Parathyroid adenoma (tissue), 2 donors: Measurements from ENCODE around the gene TRAM2.

Experiments used
- H2AFZ ChIP-seq: fragments of 300-600 bp; sonication (generic); one replicate; pipeline ENCODE4 v1.7.0; 2017; ENCODE audit warnings: antibody characterized with exemption, mild to moderate bottlenecking
- H3K27ac ChIP-seq: fragments of 300-600 bp; sonication (generic); one replicate; pipeline ENCODE4 v1.7.0; 2017
- H3K27me3 ChIP-seq: fragments of 300-600 bp; sonication (generic); one replicate; pipeline ENCODE4 v1.7.0; 2017; ENCODE audit warnings: low read length; ENCODE audit not compliant: control insufficient read depth, insufficient read depth
- H3K36me3 ChIP-seq: fragments of 300-600 bp; sonication (generic); one replicate; pipeline ENCODE4 v1.7.0; 2017; ENCODE audit warnings: low read length; ENCODE audit not compliant: control insufficient read depth, insufficient read depth
- H3K4me1 ChIP-seq: fragments of 300-600 bp; sonication (generic); one replicate; pipeline ENCODE4 v1.7.0; 2017; ENCODE audit warnings: control low read depth
- H3K4me2 ChIP-seq: fragments of 300-600 bp; sonication (generic); one replicate; pipeline ENCODE4 v1.7.0; 2017; ENCODE audit warnings: low read length
- H3K4me3 ChIP-seq: fragments of 300-600 bp; sonication (generic); one replicate; pipeline ENCODE4 v1.7.0; 2017; ENCODE audit warnings: low read depth, low read length
- H3K79me2 ChIP-seq: fragments of 300-600 bp; sonication (generic); one replicate; pipeline ENCODE4 v1.7.0; 2017; ENCODE audit warnings: control low read depth
- H3K9ac ChIP-seq: fragments of 300-600 bp; sonication (generic); one replicate; pipeline ENCODE4 v1.7.0; 2017; ENCODE audit warnings: mild to moderate bottlenecking
- H3K9me3 ChIP-seq: fragments of 300-600 bp; sonication (generic); one replicate; pipeline ENCODE4 v1.7.0; 2017; ENCODE audit warnings: low read length; ENCODE audit not compliant: control insufficient read depth
- TF ChIP-seq, protein P1 (sequence below): fragments of 300-600 bp; sonication (generic); IDR thresholded peaks from one replicate; pipeline ENCODE4 v1.7.0; 2017; ENCODE audit warnings: antibody characterized with exemption, mild to moderate bottlenecking
- donor health status: primary hyperparathyroidism.

The TRAM2 gene

DNA sequence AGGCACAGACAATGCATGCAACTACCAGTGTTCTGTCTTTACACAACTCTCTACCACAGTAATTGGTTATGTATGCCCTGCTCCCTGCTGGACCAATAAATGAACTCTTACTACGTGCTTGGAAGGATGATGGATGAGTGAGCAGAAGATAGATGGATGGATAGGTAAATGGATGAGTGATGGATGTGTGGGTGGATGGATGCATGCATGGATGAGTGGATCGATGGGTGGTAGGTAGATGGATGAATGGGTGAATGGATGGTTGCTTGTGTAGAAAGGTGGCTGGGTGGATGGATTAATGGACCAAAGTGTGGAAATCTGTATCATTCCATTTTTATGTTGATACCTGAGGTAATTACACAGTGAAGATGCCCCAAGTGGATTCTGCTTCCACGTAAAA, 10.1 kb upstream of the TRAM2 start:
- peaks cover 3% of the 10 kb centered on the region for H3K9me3 ChIP-seq
- no peak overlapping the region for H3K4me2 ChIP-seq
- H2AFZ ChIP-seq, result no peak overlapping the region
- H3K36me3 ChIP-seq, result no peaks in the 10 kb centered on the region
- no peak overlapping the region for H3K9ac ChIP-seq
- no peaks in the 10 kb centered on the region for H3K79me2 ChIP-seq
- H3K27ac ChIP-seq, result no peak overlapping the region
- TF ChIP-seq, protein P1, sequence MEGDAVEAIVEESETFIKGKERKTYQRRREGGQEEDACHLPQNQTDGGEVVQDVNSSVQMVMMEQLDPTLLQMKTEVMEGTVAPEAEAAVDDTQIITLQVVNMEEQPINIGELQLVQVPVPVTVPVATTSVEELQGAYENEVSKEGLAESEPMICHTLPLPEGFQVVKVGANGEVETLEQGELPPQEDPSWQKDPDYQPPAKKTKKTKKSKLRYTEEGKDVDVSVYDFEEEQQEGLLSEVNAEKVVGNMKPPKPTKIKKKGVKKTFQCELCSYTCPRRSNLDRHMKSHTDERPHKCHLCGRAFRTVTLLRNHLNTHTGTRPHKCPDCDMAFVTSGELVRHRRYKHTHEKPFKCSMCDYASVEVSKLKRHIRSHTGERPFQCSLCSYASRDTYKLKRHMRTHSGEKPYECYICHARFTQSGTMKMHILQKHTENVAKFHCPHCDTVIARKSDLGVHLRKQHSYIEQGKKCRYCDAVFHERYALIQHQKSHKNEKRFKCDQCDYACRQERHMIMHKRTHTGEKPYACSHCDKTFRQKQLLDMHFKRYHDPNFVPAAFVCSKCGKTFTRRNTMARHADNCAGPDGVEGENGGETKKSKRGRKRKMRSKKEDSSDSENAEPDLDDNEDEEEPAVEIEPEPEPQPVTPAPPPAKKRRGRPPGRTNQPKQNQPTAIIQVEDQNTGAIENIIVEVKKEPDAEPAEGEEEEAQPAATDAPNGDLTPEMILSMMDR, result no peak
- H3K27me3 ChIP-seq, result no peaks in the 10 kb centered on the region
- H3K4me1 ChIP-seq, result peaks cover 18% of the 10 kb centered on the region
- H3K4me3 ChIP-seq, result no peak overlapping the region

DNA sequence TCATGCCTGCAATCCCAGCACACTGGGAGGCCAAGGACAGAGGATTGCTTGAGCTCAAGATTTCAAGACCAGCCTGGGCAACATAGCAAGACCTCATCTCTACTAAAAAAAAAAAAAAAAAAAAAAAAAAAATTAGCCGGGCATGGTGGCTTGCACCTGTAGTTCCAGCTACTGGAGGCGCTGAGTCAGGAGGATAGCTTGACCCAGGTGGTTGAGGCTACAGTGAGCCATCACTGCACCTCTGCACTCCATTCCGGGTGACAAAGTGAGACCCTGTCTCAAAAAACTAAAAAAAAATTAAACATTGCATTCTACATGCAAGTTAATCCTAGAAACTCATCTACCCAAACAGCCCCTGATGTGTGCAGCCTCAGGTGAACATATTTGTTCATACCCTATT, 7.3 kb upstream of the TRAM2 start:
- Histone ChIP-seq H3K4me3 (no peak overlapping the region), H3K9ac (no peak overlapping the region), H3K4me2 (no peak overlapping the region), H3K36me3 (no peaks in the 10 kb centered on the region), H3K79me2 (no peaks in the 10 kb centered on the region), H3K4me1 (peaks cover 7% of the 10 kb centered on the region), H3K27me3 (no peaks in the 10 kb centered on the region), H3K27ac (no peak overlapping the region), H3K9me3 (peaks cover 3% of the 10 kb centered on the region), H2AFZ (no peak overlapping the region)
- TF ChIP-seq, protein P1, result no peak

DNA sequence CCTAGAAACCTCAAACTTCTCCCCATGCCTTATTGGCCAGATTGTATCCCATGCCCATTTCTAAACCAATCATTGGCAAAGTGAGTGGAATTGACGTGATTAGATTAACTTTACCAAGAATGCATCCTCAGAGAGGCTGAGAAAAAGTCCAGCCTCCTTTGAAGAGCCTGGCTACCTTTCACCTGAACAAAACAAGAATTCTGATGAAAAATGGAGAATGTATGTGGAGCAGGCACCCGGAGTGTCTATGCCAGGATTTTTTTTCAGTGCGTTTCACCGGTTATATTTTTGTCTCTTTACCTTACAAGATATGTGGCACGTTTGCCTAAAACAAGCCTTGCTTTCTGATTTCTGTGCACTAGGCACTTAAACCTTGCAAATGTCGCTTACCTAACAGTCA, 6.1 kb upstream of the TRAM2 start:
- Histone ChIP-seq H3K4me3 (no peak overlapping the region), H3K9ac (no peak overlapping the region)
- TF ChIP-seq, protein P1, result no peak

DNA sequence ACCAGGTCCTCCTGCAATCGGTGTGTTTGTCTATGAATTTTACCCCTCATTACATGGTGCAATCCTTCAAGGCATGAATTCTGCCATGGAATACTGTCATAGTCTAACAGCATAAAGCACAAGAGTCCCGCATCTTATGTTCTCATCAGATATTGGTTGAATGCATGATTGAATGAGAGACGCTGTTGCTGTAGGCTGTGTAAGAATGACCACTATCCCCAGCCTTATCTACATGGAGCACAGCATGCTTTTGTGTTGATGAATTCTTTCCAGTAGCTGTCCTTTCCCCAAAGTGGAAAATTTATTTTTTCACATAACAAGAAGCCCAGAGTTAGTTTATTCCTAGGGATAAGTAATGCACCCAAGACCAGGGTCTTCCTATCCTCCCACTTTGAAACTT, 5.6 kb upstream of the TRAM2 start:
- Histone ChIP-seq H3K79me2 (no peaks in the 10 kb centered on the region), H3K9ac (no peak overlapping the region), H3K4me2 (no peak overlapping the region), H3K36me3 (no peaks in the 10 kb centered on the region), H3K27me3 (no peaks in the 10 kb centered on the region), H3K27ac (peak overlapping the region; percentile 3), H2AFZ (no peak overlapping the region), H3K4me1 (peaks cover 3% of the 10 kb centered on the region), H3K4me3 (no peak overlapping the region), H3K9me3 (peaks cover 3% of the 10 kb centered on the region)
- TF ChIP-seq, protein P1, result no peak

More for the DNA sequence above, 6.1 kb upstream of the TRAM2 start:
- Histone ChIP-seq H3K4me1 (peaks cover 1% of the 10 kb centered on the region), H3K9me3 (peaks cover 3% of the 10 kb centered on the region), H3K79me2 (no peaks in the 10 kb centered on the region), H3K27me3 (no peaks in the 10 kb centered on the region), H3K4me2 (no peak overlapping the region), H3K27ac (peak overlapping the region; percentile 3), H3K36me3 (no peaks in the 10 kb centered on the region), H2AFZ (no peak overlapping the region)

DNA sequence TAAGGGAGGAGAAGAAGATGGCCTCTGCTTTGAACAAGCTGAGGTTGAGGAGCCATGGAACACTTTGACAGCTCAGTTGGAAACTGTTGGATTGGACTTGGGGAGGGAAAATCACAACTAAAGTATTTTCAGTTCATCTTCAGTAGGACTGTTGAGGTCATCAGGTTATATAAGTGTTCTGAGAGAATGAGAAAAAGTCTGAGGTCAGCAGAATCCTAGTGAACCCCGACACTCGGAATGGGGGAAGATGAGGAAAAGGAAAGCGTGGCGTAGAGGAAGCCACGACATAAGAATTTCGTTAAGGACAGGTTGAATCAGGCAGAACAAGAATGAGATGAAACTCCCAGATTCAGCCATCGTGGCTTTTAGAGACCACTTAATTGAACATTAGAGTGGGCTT, 4.0 kb upstream of the TRAM2 start:
- Histone ChIP-seq H2AFZ (no peak overlapping the region), H3K9me3 (peaks cover 3% of the 10 kb centered on the region)

More for the DNA sequence above, 4.0 kb upstream of the TRAM2 start:
- no peaks in the 10 kb centered on the region for H3K27me3 ChIP-seq
- no peak overlapping the region for H3K4me2 ChIP-seq
- no peak overlapping the region for H3K4me3 ChIP-seq
- H3K36me3 ChIP-seq, result no peaks in the 10 kb centered on the region
- no peaks in the 10 kb centered on the region for H3K79me2 ChIP-seq
- no peak overlapping the region for H3K9ac ChIP-seq
- TF ChIP-seq, protein P1, result no peak
- H3K4me1 ChIP-seq, result peaks cover 3% of the 10 kb centered on the region
- H3K27ac ChIP-seq, result no peak overlapping the region
